Neural cell (in vitro differentiated cells): ENCODE results near the gene RBM10. TPM values are rescaled to one million over a fixed set of nuclear protein-coding genes. Genes with fewer than 3 reads are reported as not detected.

ENCODE experiments used
- H2AFZ ChIP-seq: fragments of 200-600, 300-800 bp; sonication (generic), shearing (Covaris generic); 2 replicates; pipeline ENCODE4 v1.6.0; 2014; ENCODE audit warnings: low read depth, mild to moderate bottlenecking, antibody characterized with exemption, low read length, moderate library complexity
- H3F3A ChIP-seq: fragments of 200-600 bp; shearing (Covaris generic); 2 replicates; pipeline ENCODE4 v1.6.1; 2016; ENCODE audit warnings: mild to moderate bottlenecking, moderate library complexity, mixed read lengths, antibody characterized with exemption, low read length; ENCODE audit not compliant: insufficient read depth, poor library complexity, severe bottlenecking
- H3K27ac ChIP-seq: fragments of 200-600, 300-800 bp; sonication (generic), shearing (Covaris generic); 2 replicates; pipeline ENCODE4 v1.5.1; 2014; ENCODE audit warnings: mild to moderate bottlenecking, low read length, moderate library complexity
- H3K27me3 ChIP-seq: fragments of 300-800, 200-600 bp; sonication (generic), shearing (Covaris generic); 2 replicates; pipeline ENCODE4 v1.6.0; 2014; ENCODE audit warnings: mild to moderate bottlenecking, low read depth, low read length, moderate library complexity; ENCODE audit not compliant: insufficient read depth
- H3K36me3 ChIP-seq: fragments of 300-800, 200-600 bp; sonication (generic), shearing (Covaris generic); 2 replicates; pipeline ENCODE4 v1.5.1; 2014; ENCODE audit warnings: mild to moderate bottlenecking, antibody characterized with exemption, low read length, moderate library complexity; ENCODE audit not compliant: insufficient read depth
- H3K4me2 ChIP-seq: fragments of 300-800, 200-600 bp; sonication (generic), shearing (Covaris generic); 2 replicates; pipeline ENCODE4 v1.6.0; 2014; ENCODE audit warnings: mild to moderate bottlenecking, low read length
- H3K4me3 ChIP-seq: fragments of 300-800, 200-600 bp; sonication (generic), shearing (Covaris generic); 2 replicates; pipeline ENCODE4 v1.5.1; 2014; ENCODE audit warnings: mild to moderate bottlenecking, low read length, moderate library complexity
- H3K79me2 ChIP-seq: fragments of 200-600 bp; shearing (Covaris generic); replicated peaks from 2 replicates; pipeline ENCODE4 v1.6.0; 2014; ENCODE audit warnings: mild to moderate bottlenecking, low read length, moderate library complexity; ENCODE audit not compliant: insufficient read depth
- H3K9ac ChIP-seq: fragments of 300-800, 200-600 bp; sonication (generic), shearing (Covaris generic); 2 replicates; pipeline ENCODE4 v1.6.1; 2016; ENCODE audit warnings: mild to moderate bottlenecking, low read length, mixed read lengths
- H3K9me2 ChIP-seq: fragments of 200-600 bp; shearing (Covaris generic); 2 replicates; pipeline ENCODE4 v1.6.1; 2016; ENCODE audit warnings: mild to moderate bottlenecking, low read length, mixed read lengths; ENCODE audit not compliant: insufficient read depth
- H3K9me3 ChIP-seq: fragments of 200-600, 300-800 bp; sonication (generic), shearing (Covaris generic); 2 replicates; pipeline ENCODE4 v1.6.1; 2016; ENCODE audit warnings: mild to moderate bottlenecking, mixed run types, low read length, moderate library complexity, mixed read lengths
- H4K20me1 ChIP-seq: fragments of 200-600 bp; shearing (Covaris generic); 2 replicates; pipeline ENCODE4 v1.6.1; 2016; ENCODE audit warnings: mild to moderate bottlenecking, mixed run types; ENCODE audit not compliant: insufficient read depth
- CTCF ChIP-seq: fragments of 450-650 bp; IDR thresholded peaks from 2 replicates; pipeline ENCODE4 v1.5.1; 2014; ENCODE audit warnings: antibody characterized with exemption, mild to moderate bottlenecking, moderate library complexity; ENCODE audit not compliant: poor library complexity, severe bottlenecking
- EP300 ChIP-seq: fragments of 450-650 bp; conservative IDR thresholded peaks from 2 replicates; pipeline ENCODE4 v1.6.1; 2014; ENCODE audit warnings: antibody characterized with exemption, mild to moderate bottlenecking, moderate library complexity; ENCODE audit not compliant: poor library complexity, severe bottlenecking
- EZH2 ChIP-seq: fragments of 200-600, 300-800 bp; shearing (Covaris generic), sonication (generic); IDR thresholded peaks from 2 replicates; pipeline ENCODE4 v1.6.1; 2014; ENCODE audit warnings: antibody characterized with exemption, low read length, borderline replicate concordance, mild to moderate bottlenecking; ENCODE audit not compliant: insufficient read depth, poor library complexity, severe bottlenecking
- MXI1 ChIP-seq: fragments of 450-650 bp; conservative IDR thresholded peaks from 2 replicates; pipeline ENCODE4 v1.6.1; 2014; ENCODE audit warnings: antibody characterized with exemption, mild to moderate bottlenecking; ENCODE audit not compliant: poor library complexity, severe bottlenecking
- POLR2AphosphoS5 ChIP-seq: IDR thresholded peaks from 2 replicates; pipeline ENCODE4 v1.6.1; 2012
- RAD21 ChIP-seq: fragments of 450-650 bp; conservative IDR thresholded peaks from 2 replicates; pipeline ENCODE4 v1.6.1; 2014; ENCODE audit warnings: antibody characterized with exemption, mild to moderate bottlenecking, moderate library complexity
- REST ChIP-seq: IDR thresholded peaks from 2 replicates; pipeline ENCODE4 v1.6.1; 2012; ENCODE audit warnings: borderline replicate concordance
- SMC3 ChIP-seq: fragments of 450-650 bp; conservative IDR thresholded peaks from 2 replicates; pipeline ENCODE4 v1.6.1; 2014; ENCODE audit warnings: antibody characterized with exemption, mild to moderate bottlenecking, moderate library complexity; ENCODE audit not compliant: poor library complexity
- TAF1 ChIP-seq: IDR thresholded peaks from 2 replicates; pipeline ENCODE4 v1.6.1; 2012; ENCODE audit warnings: low read depth
- polyA plus RNA-seq: library from polyadenylated mRNA; depleted of rRNA; stranded (reverse); fragments of >200 nt; gene quantifications from 2 replicates; pipeline ENCODE4 v1.2.3, GENCODE V29; 2014

The RBM10 gene
- polyA plus RNA-seq, 1 donor from 2014 or later = 53.1 TPM

GRCh38 chrX:47171996-47172395 lies 27.0 kb downstream of the RBM10 start:
- no peaks in the 10 kb centered on the region for H3K36me3 ChIP-seq
- no peak for TF ChIP-seq TAF1
- TF ChIP-seq MXI1 = no peak
- no peak for TF ChIP-seq EP300
- TF ChIP-seq RAD21 = no peak
- TF ChIP-seq SMC3 = no peak
- TF ChIP-seq EZH2 = no peak
- TF ChIP-seq POLR2AphosphoS5 = no peak
- H3K9me2 ChIP-seq = no peaks in the 10 kb centered on the region
- no peaks in the 10 kb centered on the region for H3K27me3 ChIP-seq
- no peak overlapping the region for H2AFZ ChIP-seq
- no peaks in the 10 kb centered on the region for H3K9me3 ChIP-seq
- no peaks in the 10 kb centered on the region for H3K79me2 ChIP-seq
- H3K4me2 ChIP-seq = no peak overlapping the region
- no peak overlapping the region for H3K9ac ChIP-seq
- no peaks in the 10 kb centered on the region for H4K20me1 ChIP-seq
- no peak overlapping the region for H3K27ac ChIP-seq
- no peak overlapping the region for H3K4me3 ChIP-seq
- H3F3A ChIP-seq = no peaks in the 10 kb centered on the region

- Histone ChIP-seq H4K20me1 (no peaks in the 10 kb centered on the region), H3K79me2 (no peaks in the 10 kb centered on the region), H3K4me3 (no peak overlapping the region), H3K27ac (no peak overlapping the region), H3K36me3 (no peaks in the 10 kb centered on the region), H3K9ac (no peak overlapping the region), H2AFZ (no peak overlapping the region), H3K9me3 (no peaks in the 10 kb centered on the region), H3K27me3 (no peaks in the 10 kb centered on the region), H3K9me2 (no peaks in the 10 kb centered on the region), H3F3A (no peaks in the 10 kb centered on the region), H3K4me2 (no peak overlapping the region)
- TF ChIP-seq EP300 (no peak), MXI1 (no peak), SMC3 (no peak), TAF1 (no peak), REST (no peak), CTCF (no peak), RAD21 (no peak), POLR2AphosphoS5 (no peak), EZH2 (no peak)
Measured at GRCh38 chrX:47172549-47172948, 27.5 kb downstream of the RBM10 start.
